H7 (cell line): ENCODE data around the gene ATF4. TPM values are rescaled to one million over a fixed set of nuclear protein-coding genes. Genes with fewer than 3 reads are reported as not detected.

Experiments
- DNase-seq: peaks from one replicate; pipeline ENCODE4 v3.0.0; 2012
- H3K27me3 ChIP-seq: 2 replicates; pipeline ENCODE4 v1.6.0; 2011; ENCODE audit warnings: mild to moderate bottlenecking, low read length; ENCODE audit not compliant: control insufficient read depth, insufficient read depth
- H3K36me3 ChIP-seq: replicated peaks from 2 replicates; pipeline ENCODE4 v1.5.1; 2011; ENCODE audit warnings: low read length; ENCODE audit not compliant: control insufficient read depth, insufficient read depth
- H3K4me3 ChIP-seq: 2 replicates; pipeline ENCODE4 v1.5.1; 2011; ENCODE audit warnings: low read depth, mild to moderate bottlenecking, control low read depth, low read length, moderate library complexity; ENCODE audit not compliant: insufficient read depth
- total RNA-seq: library from RNA; depleted of rRNA; stranded (reverse); fragments of >200 nt; shearing (Covaris generic); gene quantifications from 2 replicates; pipeline ENCODE4 v1.2.3, GENCODE V29; 2014

Gene ATF4
- total RNA-seq, 1 experiment from 2014 or later, result 503 TPM

- no peaks in the 10 kb centered on the region for H3K27me3 ChIP-seq
- no peak overlapping the region for H3K4me3 ChIP-seq
Observed at GRCh38 chr22:39535831-39536449, 15.6 kb downstream of the ATF4 start.

GRCh38 chr22:39536711-39537110 lies 16.3 kb downstream of the ATF4 start:
- Histone ChIP-seq H3K4me3 (no peak overlapping the region), H3K27me3 (no peaks in the 10 kb centered on the region), H3K36me3 (no peaks in the 10 kb centered on the region)
- no peak for DNase-seq

More at GRCh38 chr22:39535831-39536449, 15.6 kb downstream of the ATF4 start:
- DNase-seq, result no peak
- H3K36me3 ChIP-seq, result no peaks in the 10 kb centered on the region

GRCh38 chr22:39537975-39538374 lies 17.6 kb downstream of the ATF4 start:
- peak; percentile 65 for DNase-seq

GRCh38 chr22:39543095-39543494 lies 22.7 kb downstream of the ATF4 start:
- no peaks in the 10 kb centered on the region for H3K36me3 ChIP-seq
- peak; percentile 86 for DNase-seq
- H3K27me3 ChIP-seq, result peaks cover 3% of the 10 kb centered on the region; the same call in 1 of the 2 replicates
- H3K4me3 ChIP-seq, result no peak overlapping the region

More at GRCh38 chr22:39537975-39538374, 17.6 kb downstream of the ATF4 start:
- Histone ChIP-seq H3K4me3 (no peak overlapping the region), H3K27me3 (no peaks in the 10 kb centered on the region), H3K36me3 (no peaks in the 10 kb centered on the region)

- peak; percentile 90 for DNase-seq
- no peaks in the 10 kb centered on the region for H3K36me3 ChIP-seq
- peaks cover 3% of the 10 kb centered on the region; the same call in 1 of the 2 replicates for H3K27me3 ChIP-seq
- H3K4me3 ChIP-seq, result no peak overlapping the region
Observed at GRCh38 chr22:39545386-39546365, 25.3 kb downstream of the ATF4 start.

GRCh38 chr22:39546889-39547586 lies 26.7 kb downstream of the ATF4 start:
- peaks cover 3% of the 10 kb centered on the region; the same call in 1 of the 2 replicates for H3K27me3 ChIP-seq
- H3K4me3 ChIP-seq, result no peak overlapping the region
- no peaks in the 10 kb centered on the region for H3K36me3 ChIP-seq
- DNase-seq, result no peak

DNA sequence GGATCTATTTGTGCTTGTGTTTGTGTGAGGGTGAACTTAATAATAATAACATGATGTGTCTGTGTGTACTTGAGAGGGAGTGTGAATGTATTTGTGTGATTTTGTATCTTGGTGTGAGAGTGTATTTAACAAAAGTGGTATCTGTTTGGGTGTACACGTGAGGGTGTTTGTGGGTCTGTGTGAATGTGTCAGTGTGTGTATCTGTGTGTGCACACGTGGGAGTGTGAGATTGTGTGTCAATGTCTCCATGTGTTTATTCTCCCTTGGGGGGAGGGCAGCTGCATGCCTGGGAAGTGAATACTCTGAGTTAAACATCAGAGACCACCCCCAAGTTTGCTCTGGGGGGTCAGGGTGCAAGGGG lies 27.2 kb downstream of the ATF4 start:
- Histone ChIP-seq H3K36me3 (no peaks in the 10 kb centered on the region), H3K27me3 (peaks cover 3% of the 10 kb centered on the region; the same call in 1 of the 2 replicates), H3K4me3 (no peak overlapping the region)
- no peak for DNase-seq

GRCh38 chr22:39553429-39553828 lies 33.1 kb downstream of the ATF4 start:
- DNase-seq, result no peak
- H3K4me3 ChIP-seq, result no peak overlapping the region
- peaks cover 30% of the 10 kb centered on the region for H3K27me3 ChIP-seq
- H3K36me3 ChIP-seq, result no peaks in the 10 kb centered on the region

DNA sequence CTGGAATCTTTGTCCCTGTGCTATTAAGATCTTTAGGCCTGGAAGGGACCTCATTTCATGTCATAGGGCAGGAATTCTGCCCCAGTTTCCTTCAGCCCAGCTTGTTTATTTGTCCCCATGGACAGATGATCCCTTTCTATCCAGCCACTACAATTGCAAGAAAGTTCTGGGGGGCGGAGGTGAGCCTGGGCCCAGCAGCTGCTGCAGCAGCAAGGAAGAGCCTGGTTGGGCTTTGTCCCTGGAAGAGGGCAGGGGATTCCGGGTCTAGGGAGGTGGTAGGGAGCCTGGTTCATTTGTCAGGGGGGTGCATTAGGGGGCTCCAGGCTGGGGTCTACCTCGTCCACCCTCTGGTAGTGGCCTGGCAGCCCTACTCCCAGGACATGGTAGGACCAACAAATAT lies 33.8 kb downstream of the ATF4 start:
- Histone ChIP-seq H3K36me3 (no peaks in the 10 kb centered on the region), H3K4me3 (no peak overlapping the region), H3K27me3 (peaks cover 37% of the 10 kb centered on the region)
- no peak for DNase-seq

- peaks cover 40% of the 10 kb centered on the region for H3K27me3 ChIP-seq
- peak overlapping the region; percentile 19 for H3K4me3 ChIP-seq
- DNase-seq, result peak; percentile 88
- no peaks in the 10 kb centered on the region for H3K36me3 ChIP-seq
Observed at GRCh38 chr22:39556970-39557841, 36.8 kb downstream of the ATF4 start.

DNA sequence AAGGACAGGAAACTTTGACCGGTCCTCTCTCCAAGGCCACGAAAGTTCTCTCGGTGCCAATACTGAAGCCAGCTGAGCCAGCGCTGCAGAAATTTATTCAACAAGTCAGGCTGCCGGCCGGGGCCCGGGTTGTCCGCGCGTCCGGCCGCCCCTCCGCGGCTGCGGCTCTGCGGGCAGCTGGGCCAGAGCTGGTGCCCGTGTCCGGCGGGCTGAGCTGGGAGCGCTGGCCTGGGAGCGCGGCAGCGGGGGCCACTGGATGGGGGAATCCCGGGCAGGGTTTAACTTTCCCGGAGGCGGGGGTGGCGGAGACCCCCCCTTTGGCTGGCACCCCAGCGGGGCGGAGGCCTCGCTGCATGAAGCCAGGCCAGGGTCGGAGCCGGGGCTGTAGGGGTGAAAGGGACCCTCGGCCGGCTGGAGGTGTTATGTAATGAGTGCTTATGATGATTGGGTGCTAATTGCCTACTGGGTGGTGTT lies 37.9 kb downstream of the ATF4 start:
- H3K36me3 ChIP-seq, result no peaks in the 10 kb centered on the region
- peak overlapping the region; percentile 10; the same call in 1 of the 2 replicates for H3K4me3 ChIP-seq
- peak; percentile 84 for DNase-seq
- H3K27me3 ChIP-seq, result peaks cover 40% of the 10 kb centered on the region

DNA sequence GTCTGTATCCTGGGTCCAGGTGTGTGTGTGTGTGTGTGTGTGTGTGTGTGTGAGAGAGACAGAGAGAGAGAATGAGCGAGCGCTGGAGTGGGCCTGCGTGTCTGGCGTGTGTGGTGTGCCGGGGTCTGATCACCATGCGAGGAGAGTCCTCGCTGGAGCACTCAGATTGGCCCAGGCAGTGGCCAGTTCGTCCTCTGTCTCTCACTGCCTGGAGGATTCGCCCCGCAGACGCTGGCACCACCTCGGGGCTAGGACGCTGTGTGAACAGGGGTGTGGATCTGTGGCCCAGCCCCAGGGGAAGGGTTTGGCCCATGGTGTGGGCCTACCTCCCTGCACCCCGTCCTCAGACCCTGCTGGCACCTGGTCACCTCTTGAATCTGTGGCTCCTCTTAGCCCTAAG lies 38.6 kb downstream of the ATF4 start:
- Histone ChIP-seq H3K27me3 (peaks cover 40% of the 10 kb centered on the region), H3K4me3 (no peak overlapping the region), H3K36me3 (no peaks in the 10 kb centered on the region)
- DNase-seq, result peak; percentile 68

DNA sequence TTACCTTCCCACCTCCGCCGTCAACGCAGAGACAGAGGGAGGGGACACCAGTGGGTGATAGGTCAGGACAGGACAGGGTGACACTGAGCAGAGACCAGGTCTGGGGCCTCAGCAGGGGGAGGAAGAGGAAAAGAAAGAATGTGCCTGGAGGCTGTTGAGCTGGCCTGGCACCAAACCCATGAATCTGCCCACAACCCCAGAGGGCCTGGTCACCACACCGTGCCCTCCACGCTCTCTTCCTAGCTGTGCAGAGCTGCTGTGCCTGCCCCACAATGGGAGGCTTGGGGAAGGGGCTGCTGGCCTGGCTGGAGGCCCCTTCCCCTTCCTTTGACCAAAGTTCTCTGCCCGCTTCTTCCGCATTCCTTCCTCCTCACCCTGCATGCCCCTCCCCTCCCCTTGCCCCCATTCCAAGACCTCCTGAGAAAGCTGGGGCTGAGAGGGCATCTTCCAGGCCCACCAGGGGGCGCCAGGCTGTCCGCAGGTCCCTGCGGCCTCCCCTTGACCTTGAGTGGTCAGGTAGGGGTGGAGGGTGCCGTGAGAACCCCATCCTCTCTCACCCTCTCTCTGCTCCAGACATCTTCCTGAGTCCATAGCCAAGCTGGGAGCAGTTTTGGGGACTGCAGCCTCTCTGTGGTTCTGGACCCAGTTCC lies 39.2 kb downstream of the ATF4 start:
- peak; percentile 95 for DNase-seq
- no peaks in the 10 kb centered on the region for H3K36me3 ChIP-seq
- H3K4me3 ChIP-seq, result no peak overlapping the region
- H3K27me3 ChIP-seq, result peaks cover 40% of the 10 kb centered on the region
